GM21717 (cell line): Measurements from ENCODE around the gene TJP2.
A peak's percentile ranks its signal among the peaks of the same experiment; 100 is the strongest.
"Not testable (repeated sequence)": the region's sequence is repeated elsewhere in the genome, so short reads cannot be mapped to it uniquely, and the experiment has no call there.

ENCODE experiments used
- ATAC-seq: cut with Tn5 transposase; IDR thresholded peaks from one replicate; pipeline ENCODE4 v1.9.1; 2021; ENCODE audit warnings: mild to moderate bottlenecking, moderate library complexity; ENCODE audit not compliant: unreplicated experiment

Gene TJP2

GRCh38 chr9:69276775-69277174, 102.7 kb downstream of the TJP2 start:
- ATAC-seq, result no peak

- ATAC-seq, result peak; percentile 74
Measured at GRCh38 chr9:69279084-69279731, 105.1 kb downstream of the TJP2 start.

DNA sequence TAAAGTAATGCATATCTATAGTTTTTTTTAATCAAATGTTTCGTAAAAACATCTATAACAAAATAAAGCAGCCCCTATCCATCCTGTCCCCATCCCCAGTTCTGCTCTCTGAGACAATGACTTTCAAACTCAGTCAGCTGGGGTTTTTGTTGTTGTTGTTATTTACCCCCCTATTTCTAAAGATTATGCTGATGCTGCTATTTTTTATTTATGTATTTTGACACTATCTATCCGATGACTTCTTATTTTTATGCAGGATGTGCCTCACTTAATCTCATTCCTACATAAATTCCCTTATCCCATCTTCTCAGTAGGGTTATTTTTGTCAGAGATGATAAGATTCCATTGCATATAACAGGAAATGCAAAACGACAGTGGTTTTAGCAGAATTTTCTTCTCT, 105.7 kb downstream of the TJP2 start:
- no peak for ATAC-seq

- ATAC-seq, result no peak
Measured at GRCh38 chr9:69283003-69283402, 108.9 kb downstream of the TJP2 start.

DNA sequence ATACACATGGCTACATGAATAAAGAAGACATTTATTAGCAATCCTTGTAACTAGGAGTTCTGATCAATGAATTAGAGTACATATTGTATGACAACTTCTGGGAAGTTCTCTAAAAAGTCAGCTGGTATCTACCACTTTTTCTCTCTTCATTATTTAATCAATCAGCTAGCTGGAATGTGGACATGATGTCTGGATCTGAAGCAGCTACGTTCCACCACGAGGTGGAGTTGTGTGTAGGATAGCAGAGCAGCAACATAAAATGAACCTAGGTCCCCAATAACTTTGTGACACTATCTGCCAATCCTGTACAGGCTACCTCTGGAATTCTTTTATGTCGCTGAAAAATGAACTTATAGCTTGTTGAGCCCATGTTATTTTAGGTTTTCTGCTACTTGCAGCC, 118.0 kb downstream of the TJP2 start:
- no peak for ATAC-seq

GRCh38 chr9:69293156-69293555, 119.1 kb downstream of the TJP2 start:
- no peak for ATAC-seq

GRCh38 chr9:69295872-69296552, 121.9 kb downstream of the TJP2 start:
- no peak for ATAC-seq

DNA sequence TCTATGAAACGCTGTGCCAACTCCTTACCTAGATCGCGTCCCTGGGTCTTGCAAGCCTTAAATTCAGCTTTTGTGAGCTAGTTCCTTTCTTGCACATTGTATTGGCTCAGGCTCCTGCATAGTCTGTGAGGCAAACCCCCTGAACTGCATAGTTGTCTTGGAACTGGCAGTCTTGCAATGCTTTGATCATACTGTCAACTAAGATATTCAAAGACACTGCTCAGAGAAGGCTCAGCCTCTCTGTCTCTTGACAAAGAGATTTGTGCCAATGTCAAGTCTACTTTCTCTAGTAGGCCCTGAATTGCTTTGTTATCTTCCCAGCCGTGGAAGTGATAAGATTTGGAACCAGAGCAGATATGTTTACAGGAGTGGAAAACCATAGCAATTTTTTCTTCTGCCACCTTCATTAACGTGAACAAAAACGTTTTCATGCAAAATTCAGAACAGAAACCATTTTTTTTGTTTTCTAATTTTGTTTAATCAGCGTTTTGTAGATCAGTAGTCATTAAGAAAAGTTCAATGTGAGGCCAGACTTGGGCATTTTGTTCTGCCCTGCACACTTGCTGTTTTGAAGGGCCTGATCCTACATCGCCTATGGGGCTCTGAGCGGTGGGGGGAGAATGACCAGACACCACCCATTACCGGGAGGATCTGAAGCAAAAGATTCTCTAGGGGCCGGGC, 123.4 kb downstream of the TJP2 start:
- no peak for ATAC-seq

DNA sequence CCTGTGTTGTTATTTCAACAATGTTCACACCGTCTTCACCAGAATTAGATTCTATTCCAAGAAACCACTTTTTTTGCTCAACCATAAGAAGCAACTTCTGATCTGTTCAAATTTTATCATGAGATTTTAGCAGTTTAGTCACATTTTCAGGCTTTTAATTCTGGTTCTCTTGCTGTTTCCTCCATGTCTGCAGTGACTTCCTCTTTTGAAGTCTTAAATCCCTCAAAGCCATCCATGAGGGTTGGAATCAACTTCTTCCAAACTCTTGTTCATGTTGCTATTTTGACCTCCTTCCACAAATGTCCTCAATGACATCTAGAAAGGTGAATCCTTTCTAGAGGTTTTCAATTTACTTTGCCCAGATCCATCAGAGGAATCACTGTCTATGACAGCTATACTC, 125.2 kb downstream of the TJP2 start:
- no peak for ATAC-seq

DNA sequence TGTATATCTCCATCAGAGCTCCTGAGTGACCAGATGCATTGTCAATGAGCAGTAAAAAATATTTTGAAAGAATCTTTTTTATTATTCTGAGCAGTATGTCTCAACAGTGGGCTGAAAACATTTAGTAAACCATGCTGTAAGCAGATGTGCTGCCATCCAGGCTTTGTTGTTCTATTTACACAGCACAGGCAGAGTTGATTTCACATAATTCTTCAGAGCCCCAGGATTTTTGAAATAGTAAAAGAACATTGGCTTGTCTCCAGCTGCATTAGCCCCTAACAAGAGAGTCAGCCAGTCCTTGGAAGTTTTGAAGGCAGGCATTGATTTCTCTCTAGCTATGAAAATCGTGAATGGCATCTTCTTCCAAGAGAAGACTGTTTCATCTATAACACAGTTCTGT, 125.7 kb downstream of the TJP2 start:
- no peak for ATAC-seq

DNA sequence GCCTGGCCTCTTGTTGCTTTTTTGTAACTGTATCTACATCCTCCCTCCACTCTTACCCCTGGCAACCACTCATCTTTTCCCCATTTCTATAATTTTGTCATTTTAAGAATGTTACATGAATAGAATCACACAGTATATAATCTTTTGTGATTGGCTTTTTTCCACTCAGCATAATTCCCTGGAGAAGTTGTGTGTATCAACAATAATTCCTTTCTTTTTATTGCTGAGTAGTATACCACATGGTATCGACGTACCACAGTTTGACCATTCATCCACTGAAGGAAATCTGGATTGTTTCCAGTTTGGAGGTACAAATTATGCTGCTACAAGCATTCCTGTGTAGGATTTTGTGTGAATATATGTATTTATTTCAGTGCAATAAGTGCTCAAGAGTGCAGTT, 129.3 kb downstream of the TJP2 start:
- no peak for ATAC-seq

DNA sequence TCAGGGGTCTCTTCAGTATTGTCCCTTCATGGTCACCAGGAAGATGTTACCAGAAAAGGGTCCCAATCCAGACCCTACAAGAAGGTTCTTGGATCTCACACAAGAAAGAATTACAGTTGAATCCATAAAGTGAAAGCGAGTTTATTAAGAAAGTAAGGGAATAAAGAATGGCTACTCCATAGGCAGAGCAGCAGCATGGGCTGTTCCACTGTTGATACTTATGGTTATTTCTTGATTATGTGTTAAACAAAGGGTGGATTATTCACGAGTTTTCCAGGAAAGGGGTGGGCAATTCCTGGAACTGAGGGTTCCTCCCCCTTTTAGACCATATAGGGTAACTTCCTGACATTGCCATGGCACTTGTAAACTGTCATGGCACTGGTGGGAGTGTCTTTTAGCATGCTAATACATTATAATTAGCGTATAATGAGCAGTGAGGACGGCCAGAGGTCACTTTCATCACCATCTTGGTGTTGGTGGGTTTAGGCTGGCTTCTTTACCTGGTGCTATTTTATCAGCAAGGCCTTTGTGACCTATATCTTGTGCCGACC, 132.9 kb downstream of the TJP2 start:
- not testable (repeated sequence) for ATAC-seq

DNA sequence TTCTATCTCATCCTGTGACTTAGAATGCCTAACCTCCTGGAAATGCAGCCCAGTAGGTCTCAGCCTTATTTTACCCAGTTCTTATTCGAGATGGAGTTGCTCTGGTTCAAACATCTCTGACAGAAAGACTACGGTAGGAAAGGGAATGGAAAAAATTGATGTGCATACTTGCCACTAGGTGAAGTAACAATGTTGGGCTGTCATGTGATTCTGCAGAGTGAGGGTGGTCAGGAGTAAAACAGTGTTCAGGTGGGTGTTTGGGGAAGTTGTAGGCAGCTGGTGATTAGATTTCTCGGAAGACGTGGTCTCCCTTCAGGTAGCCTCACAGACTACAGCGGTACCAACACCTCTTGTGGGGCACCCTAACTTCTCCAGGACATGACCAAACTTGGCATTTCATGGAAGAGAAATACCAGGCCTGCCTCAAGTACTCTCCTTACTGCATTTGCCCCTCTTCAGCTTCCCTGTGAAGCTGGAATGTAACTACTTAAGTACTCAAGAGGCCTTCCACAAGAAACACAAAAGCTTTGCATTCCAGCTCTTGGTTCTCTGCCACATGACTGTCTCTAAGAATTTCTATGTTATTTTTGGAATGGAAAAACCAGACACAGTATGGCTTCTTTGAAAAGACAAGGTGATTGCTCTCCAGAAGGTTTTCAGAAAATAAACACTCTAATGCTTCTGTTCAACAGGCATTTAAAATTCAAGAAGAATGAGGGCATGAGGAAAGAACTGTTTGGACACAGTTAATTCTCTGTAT, 133.5 kb downstream of the TJP2 start:
- ATAC-seq, result no peak

DNA sequence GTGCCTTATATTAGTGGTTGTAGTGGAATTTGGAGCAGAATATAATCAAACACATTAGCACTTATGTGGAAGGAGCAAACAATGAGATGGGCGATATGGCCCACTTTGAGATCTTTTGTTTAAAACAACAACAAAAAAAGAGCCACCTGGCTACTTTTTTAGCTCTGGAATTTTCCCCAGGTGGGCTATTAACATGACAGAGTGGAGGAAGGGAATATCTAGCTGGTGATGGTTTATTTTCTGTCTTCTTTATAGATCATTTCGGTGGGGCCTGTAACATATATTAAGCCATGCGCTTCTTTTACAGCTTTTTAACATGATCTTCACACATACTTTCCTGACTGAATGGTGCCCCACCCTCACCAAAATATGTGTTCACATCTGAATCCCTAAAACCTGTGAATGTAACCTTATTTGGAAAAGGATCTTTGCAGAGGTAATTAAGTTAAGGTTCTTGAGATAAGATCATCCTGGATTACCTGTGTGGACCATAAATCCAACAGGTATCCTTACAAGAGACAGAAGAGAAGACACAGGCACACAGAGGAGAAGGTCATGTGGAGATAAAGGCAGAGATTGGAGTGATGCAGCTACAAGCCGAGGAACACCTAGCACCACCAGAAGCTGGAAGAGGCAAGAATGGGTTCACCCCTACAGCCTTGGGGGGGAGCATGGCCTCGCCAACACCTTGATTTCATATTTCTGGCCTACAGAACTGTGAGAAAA, 134.3 kb downstream of the TJP2 start:
- no peak for ATAC-seq

GRCh38 chr9:69313175-69313574, 139.1 kb downstream of the TJP2 start:
- no peak for ATAC-seq

- ATAC-seq, result no peak
Measured at GRCh38 chr9:69314547-69314946, 140.5 kb downstream of the TJP2 start.

- ATAC-seq, result no peak
Measured at GRCh38 chr9:69317081-69317480, 143.0 kb downstream of the TJP2 start.

GRCh38 chr9:69317894-69318293, 143.8 kb downstream of the TJP2 start:
- ATAC-seq, result peak; percentile 84

DNA sequence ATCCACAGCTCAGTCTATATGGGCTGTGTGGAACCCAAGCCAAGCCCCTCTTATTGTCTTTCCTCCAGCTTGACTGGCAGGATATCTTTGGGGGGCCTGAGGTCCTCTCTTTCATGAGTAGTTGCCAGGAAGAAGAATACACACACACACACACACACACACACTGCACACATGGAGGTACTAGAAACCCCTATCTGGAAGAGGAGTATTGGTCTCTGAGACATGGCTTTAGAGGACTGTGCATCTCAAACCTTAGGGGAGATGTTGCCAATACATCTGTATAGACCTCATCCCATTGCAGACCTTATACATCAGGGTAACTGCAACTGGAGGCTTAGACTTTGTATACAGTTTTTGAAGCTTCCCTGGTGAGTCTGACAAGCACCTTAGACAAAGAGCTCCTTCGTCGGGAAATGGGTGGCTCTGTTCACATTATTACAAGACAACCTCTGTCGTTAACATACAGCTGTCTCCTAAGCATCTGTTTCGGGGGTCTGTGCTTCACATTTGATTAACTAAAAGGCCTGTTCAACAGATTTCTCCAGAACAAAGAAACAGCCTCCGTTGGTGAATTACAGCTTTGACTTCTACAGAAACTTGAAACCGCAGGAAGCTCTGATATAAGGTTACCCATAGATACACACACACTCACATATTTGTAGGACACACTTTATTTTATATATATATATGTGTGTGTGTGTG, 145.4 kb downstream of the TJP2 start:
- ATAC-seq, result no peak

- no peak for ATAC-seq
Measured at GRCh38 chr9:69322256-69322655, 148.2 kb downstream of the TJP2 start.
